HepG2 (cell line): Measurements from ENCODE around the gene PCBP1.
A peak's percentile ranks its signal among the peaks of the same experiment; 100 is the strongest.

ENCODE experiments used
- HDAC1 ChIP-seq: sonication (generic); formaldehyde crosslinking; IDR thresholded peaks from 2 replicates; pipeline ENCODE4 v1.5.1; 2020; ENCODE audit warnings: mild to moderate bottlenecking, missing genetic modification reagents
- MYC ChIP-seq: sonication (generic); formaldehyde crosslinking; IDR thresholded peaks from 2 replicates; pipeline ENCODE4 v1.9.0; 2021; ENCODE audit warnings: missing genetic modification reagents, borderline replicate concordance
- PATZ1 ChIP-seq: sonication (generic); formaldehyde crosslinking; IDR thresholded peaks from 2 replicates; pipeline ENCODE4 v1.4.0; 2020; ENCODE audit warnings: missing genetic modification reagents
- ZNF280B ChIP-seq: sonication (generic); formaldehyde crosslinking; IDR thresholded peaks from 2 replicates; pipeline ENCODE4 v1.5.0; 2020; ENCODE audit warnings: missing genetic modification reagents, mild to moderate bottlenecking, borderline replicate concordance
- ZNF367 ChIP-seq: sonication (generic); formaldehyde crosslinking; IDR thresholded peaks from 2 replicates; pipeline ENCODE4 v1.4.0; 2020; ENCODE audit warnings: missing genetic modification reagents, borderline replicate concordance
- ZNF446 ChIP-seq: sonication (generic); formaldehyde crosslinking; IDR thresholded peaks from 2 replicates; pipeline ENCODE4 v1.5.0; 2020; ENCODE audit warnings: mild to moderate bottlenecking, missing genetic modification reagents

- TF ChIP-seq ZNF367, result no peak
- no peak for TF ChIP-seq ZNF446 (CRISPR knock-in tag)
- TF ChIP-seq PATZ1 (CRISPR knock-in tag), result 0 out of 2 replicates have a peak, but pooled peaks have one; percentile 2
- TF ChIP-seq ZNF280B (CRISPR knock-in tag), result no peak
- TF ChIP-seq MYC (CRISPR knock-in tag), result no peak
- no peak for TF ChIP-seq HDAC1 (CRISPR knock-in tag)
Observed at GRCh38 chr2:70089983-70090525, 2.8 kb downstream of the PCBP1 start.
